ENCODE measurements around the gene CYP17A1. TPM values are rescaled to one million over a fixed set of nuclear protein-coding genes. Genes with fewer than 3 reads are reported as not detected.

CYP17A1 gene, protein sequence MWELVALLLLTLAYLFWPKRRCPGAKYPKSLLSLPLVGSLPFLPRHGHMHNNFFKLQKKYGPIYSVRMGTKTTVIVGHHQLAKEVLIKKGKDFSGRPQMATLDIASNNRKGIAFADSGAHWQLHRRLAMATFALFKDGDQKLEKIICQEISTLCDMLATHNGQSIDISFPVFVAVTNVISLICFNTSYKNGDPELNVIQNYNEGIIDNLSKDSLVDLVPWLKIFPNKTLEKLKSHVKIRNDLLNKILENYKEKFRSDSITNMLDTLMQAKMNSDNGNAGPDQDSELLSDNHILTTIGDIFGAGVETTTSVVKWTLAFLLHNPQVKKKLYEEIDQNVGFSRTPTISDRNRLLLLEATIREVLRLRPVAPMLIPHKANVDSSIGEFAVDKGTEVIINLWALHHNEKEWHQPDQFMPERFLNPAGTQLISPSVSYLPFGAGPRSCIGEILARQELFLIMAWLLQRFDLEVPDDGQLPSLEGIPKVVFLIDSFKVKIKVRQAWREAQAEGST
- not detected in 2 replicates for total RNA-seq

DNA sequence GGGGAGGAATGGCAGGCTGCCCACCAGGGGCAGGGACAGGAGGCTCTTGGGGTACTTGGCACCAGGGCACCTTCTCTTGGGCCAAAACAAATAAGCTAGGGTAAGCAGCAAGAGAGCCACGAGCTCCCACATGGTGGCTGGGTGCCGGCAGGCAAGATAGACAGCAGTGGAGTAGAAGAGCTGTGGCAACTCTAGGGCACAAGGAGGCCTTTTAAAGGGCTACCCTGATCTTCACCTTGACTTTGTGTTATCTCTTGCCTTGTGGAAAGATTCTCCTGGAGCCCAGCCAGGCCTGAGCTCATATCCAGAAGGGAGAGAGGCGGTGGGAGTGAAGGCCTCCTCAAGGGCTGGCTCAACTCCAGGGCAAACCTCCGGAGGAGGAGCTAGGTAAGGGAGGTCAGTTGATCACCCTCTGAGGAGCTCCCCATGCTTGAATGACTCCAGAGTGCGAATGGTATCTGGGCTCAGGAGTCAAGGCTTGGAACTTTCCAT is at the start of gene CYP17A1:
Gene CYP17A1, minus strand, starts transcription at position 184 of the 492 bp plus-strand sequence. Its CDS starts 52 bp downstream, at position 132.

DNA sequence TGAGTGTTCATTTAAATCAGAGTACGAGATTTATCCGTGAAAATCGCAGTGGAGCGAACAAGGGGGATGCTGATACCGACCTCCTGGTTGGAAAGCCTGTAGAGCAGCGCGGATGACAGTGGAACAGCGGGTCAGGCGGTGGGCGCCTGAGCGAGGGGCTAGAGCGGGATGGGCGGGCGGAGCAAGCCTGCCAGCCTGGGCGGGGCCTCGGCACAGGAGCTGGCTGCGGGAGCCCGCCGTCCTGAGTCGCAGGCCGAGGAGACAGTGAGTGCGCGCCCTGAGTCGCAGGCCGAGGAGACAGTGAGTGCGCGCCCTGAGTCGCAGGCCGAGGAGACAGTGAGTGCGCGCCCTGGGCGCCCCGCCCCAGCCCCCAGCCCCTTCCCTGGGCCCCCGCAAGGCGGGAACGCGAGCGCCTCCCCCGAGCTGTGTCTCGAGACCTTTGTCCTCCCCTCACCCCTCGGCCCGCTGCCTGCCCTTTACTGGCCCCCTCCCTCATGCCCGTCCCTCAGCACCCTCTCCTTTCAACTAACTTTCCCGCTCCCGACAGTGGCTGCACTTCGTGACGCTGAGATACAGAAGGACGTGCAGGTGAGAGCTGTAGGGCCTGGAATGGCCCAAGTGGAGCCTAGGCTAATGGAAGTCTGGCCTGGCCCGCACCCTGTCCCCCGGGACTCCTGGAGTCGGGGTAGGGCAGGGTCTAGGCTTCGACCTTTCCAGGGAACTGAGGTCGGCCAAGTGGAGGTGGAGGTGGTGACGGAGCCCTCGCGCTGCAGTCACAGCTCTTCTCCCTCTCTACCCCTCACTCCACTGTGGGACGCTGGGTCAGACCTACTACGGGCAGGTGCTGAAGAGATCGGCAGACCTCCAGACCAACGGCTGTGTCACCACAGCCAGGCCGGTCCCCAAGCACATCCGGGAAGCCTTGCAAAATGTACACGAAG is 32.3 kb upstream of the CYP17A1 start, which contains the start of gene AS3MT:
Gene AS3MT, plus strand, starts transcription at position 213 of the 941 bp plus-strand sequence. Its CDS starts 123 bp downstream, at position 336.

Other genes starting within 250 kb of the CYP17A1 start
- 85.8 and 101 TPM in 2 replicates for gene TRIM8, start 192.9 kb downstream of the CYP17A1 start, total RNA-seq
- gene ARL3, start 123.0 kb downstream of the CYP17A1 start, total RNA-seq, result 6.1 and 10.6 TPM in 2 replicates
- gene SFXN2, start 122.8 kb downstream of the CYP17A1 start, total RNA-seq, result 2.6 and 5.4 TPM in 2 replicates
- gene WBP1L, start 93.5 kb downstream of the CYP17A1 start, total RNA-seq, result 54.1 and 73.6 TPM in 2 replicates
- gene BORCS7, start 16.8 kb upstream of the CYP17A1 start, total RNA-seq, result 18.5 and 21.7 TPM in 2 replicates
- gene AS3MT, start 32.1 kb upstream of the CYP17A1 start, total RNA-seq, result 6.4 and 7.6 TPM in 2 replicates
- gene CNNM2, start 80.9 kb upstream of the CYP17A1 start, total RNA-seq, result 8.3 and 12.7 TPM in 2 replicates

Data from smooth muscle cell of trachea (primary cell).